Hepatocyte (in vitro differentiated cells): ENCODE measurements around the gene GEMIN5.

Experiments
- CTCF ChIP-seq: fragments of 200-600 bp; sonication (generic); IDR thresholded peaks from 2 replicates; pipeline ENCODE4 v1.5.1; 2016; ENCODE audit warnings: antibody characterized with exemption, mild to moderate bottlenecking; ENCODE audit not compliant: poor library complexity
- EZH2phosphoT487 ChIP-seq: fragments of 200-600 bp; sonication (generic); IDR thresholded peaks from one replicate; pipeline ENCODE4 v1.6.1; 2018; ENCODE audit warnings: antibody characterized with exemption, mild to moderate bottlenecking, low read depth, moderate library complexity; ENCODE audit not compliant: unreplicated experiment, severe bottlenecking

DNA sequence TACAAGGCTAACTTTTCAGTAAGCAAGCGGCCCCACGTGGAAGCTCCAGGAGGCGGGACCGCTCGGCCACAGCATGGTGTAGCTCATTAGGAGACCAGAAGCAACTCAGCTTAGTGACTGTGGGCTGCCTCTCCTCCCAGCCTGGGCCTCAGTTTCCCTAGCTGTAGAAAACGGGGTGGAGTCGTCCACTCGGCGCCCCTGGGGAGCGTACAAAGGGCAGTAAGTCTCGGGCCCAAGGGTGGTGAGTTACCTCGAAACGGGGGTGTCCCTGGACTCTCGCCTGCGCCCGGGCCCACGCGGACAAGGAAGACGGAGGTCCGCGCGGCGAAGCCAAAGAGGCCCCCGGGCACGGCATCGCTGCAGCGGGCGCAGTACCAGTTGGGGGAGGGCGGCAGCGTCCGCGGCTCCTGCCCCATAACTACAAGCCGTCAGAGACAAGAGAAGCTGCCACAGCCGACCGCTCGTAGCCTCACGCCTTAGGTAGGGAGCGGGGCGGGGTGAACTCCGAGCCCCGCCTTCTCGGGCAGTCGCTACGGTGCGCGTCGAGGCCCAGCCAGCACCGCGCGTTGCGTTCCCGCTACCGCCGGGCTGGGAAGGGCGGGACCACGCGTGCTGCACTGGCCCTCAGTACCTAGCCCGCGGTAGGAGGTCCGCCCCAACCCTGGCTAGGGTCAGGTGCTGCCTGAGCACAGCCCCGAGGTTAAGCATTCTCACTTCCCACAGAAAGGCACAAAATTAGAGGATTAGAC is at the start of gene GEMIN5:
- TF ChIP-seq CTCF (no peak), EZH2phosphoT487 (no peak)
